Endothelial cell of umbilical vein (primary cell): ENCODE measurements around the gene EGR1. TPM values are rescaled to one million over a fixed set of nuclear protein-coding genes. Genes with fewer than 3 reads are reported as not detected.
A peak's percentile ranks its signal among the peaks of the same experiment; 100 is the strongest.

Experiments used
- BruUV-seq: library from RNA; stranded (reverse); fragments of 400-500 nt; replicated peaks from 2 replicates; lab custom pipeline; 2021; lab: Mats Ljungman, UMichigan
- CTCF ChIA-PET: fragments of 300-600, 350-600 bp; sonication (Branson Sonifier 250); formaldehyde crosslinking; loops from one replicate; lab custom pipeline; 2021; ENCODE audit warnings: antibody characterized with exemption, inconsistent platforms; lab: Charles Lee
- POLR2A ChIA-PET: fragments of 300-600, 350-600 bp; sonication (Branson Sonifier 250); formaldehyde crosslinking; loops from one replicate; lab custom pipeline; 2021; ENCODE audit warnings: antibody characterized with exemption, inconsistent platforms; lab: Charles Lee
- DNase-seq: peaks from one replicate; pipeline ENCODE4 v3.0.0-alpha.2; 2011; ENCODE audit warnings: low read depth, low spot score
- FAIRE-seq: peaks from 2 replicates; lab custom pipeline; 2011; peaks lifted over from hg19 to GRCh38; lab: Jason Lieb, UNC
- H2AFZ ChIP-seq: 2 replicates; pipeline ENCODE4 v1.6.0; 2012; ENCODE audit warnings: low read depth, low read length, control low read depth, inconsistent platforms
- H3K27ac ChIP-seq: 2 replicates; pipeline ENCODE4 v1.5.1; 2011; ENCODE audit warnings: low read depth, mild to moderate bottlenecking, control low read depth, low read length, moderate library complexity; ENCODE audit not compliant: insufficient read depth
- H3K27me3 ChIP-seq, 2 experiments: 2 replicates each; pipeline versions ENCODE4 v1.6.0 to v1.6.1; 2011; ENCODE audit warnings: low read length in 2 of 2, mixed read lengths in 1 of 2; ENCODE audit not compliant: control insufficient read depth in 2 of 2, insufficient read depth in 2 of 2
- H3K36me3 ChIP-seq, 2 experiments: 2 replicates in 1 of 2; 3 replicates in 1 of 2; pipeline ENCODE4 v1.5.1; 2011; ENCODE audit warnings: low read length in 2 of 2, mild to moderate bottlenecking in 1 of 2, moderate library complexity in 1 of 2; ENCODE audit not compliant: control insufficient read depth in 2 of 2, insufficient read depth in 2 of 2; ENCODE audit errors: extremely low read depth in 1 of 2
- H3K4me1 ChIP-seq: 3 replicates; pipeline ENCODE4 v1.5.1; 2011; ENCODE audit warnings: mild to moderate bottlenecking, low read length; ENCODE audit not compliant: control insufficient read depth, insufficient read depth; ENCODE audit errors: extremely low read depth
- H3K4me2 ChIP-seq: 2 replicates; pipeline ENCODE4 v1.6.1; 2011; ENCODE audit warnings: low read length, control low read depth, mixed read lengths; ENCODE audit not compliant: insufficient read depth
- H3K4me3 ChIP-seq, 3 experiments: fragments of 200-600 bp in 1 of 3; sonication (generic), shearing (Covaris generic) in 1 of 3; replicated peaks in 1 of 3; 2 replicates each; pipeline ENCODE4 v1.5.1; 2011 to 2016; ENCODE audit warnings: control low read depth in 3 of 3, low read length in 3 of 3, mild to moderate bottlenecking in 2 of 3, inconsistent platforms in 1 of 3, low read depth in 1 of 3, moderate library complexity in 1 of 3; ENCODE audit not compliant: insufficient read depth in 1 of 3
- H3K79me2 ChIP-seq: 2 replicates; pipeline ENCODE4 v1.6.0; 2012; ENCODE audit warnings: low read length, inconsistent platforms; ENCODE audit not compliant: control insufficient read depth, insufficient read depth
- H3K9ac ChIP-seq: replicated peaks from 2 replicates; pipeline ENCODE3; 2011; ENCODE audit warnings: low read length, control low read depth; ENCODE audit not compliant: insufficient read depth; ENCODE audit errors: extremely low read depth
- H3K9me1 ChIP-seq: replicated peaks from 3 replicates; pipeline ENCODE4 v1.6.0; 2011; ENCODE audit warnings: mild to moderate bottlenecking, low read length; ENCODE audit not compliant: control insufficient read depth, insufficient read depth; ENCODE audit errors: extremely low read depth
- H3K9me3 ChIP-seq: replicated peaks from 2 replicates; pipeline ENCODE4 v1.5.1; 2012; ENCODE audit warnings: low read length, inconsistent platforms; ENCODE audit not compliant: control insufficient read depth, insufficient read depth
- H4K20me1 ChIP-seq: replicated peaks from 2 replicates; pipeline ENCODE3; 2011; ENCODE audit warnings: mild to moderate bottlenecking, low read length; ENCODE audit not compliant: control insufficient read depth, insufficient read depth; ENCODE audit errors: extremely low read depth
- CTCF ChIP-seq, 2 donors: IDR thresholded peaks; 1 replicate in 1 of 2; 2 replicates in 1 of 2; pipeline ENCODE4 v1.5.1; 2011; ENCODE audit warnings: low read length in 2 of 2, mild to moderate bottlenecking in 2 of 2, moderate library complexity in 2 of 2, control low read depth in 1 of 2, inconsistent platforms in 1 of 2, low read depth in 1 of 2; ENCODE audit not compliant: insufficient read depth in 1 of 2; ENCODE audit errors: extremely low read depth in 1 of 2
- EZH2 ChIP-seq: IDR thresholded peaks from 2 replicates; pipeline ENCODE4 v1.6.1; 2012; ENCODE audit warnings: borderline replicate concordance, low read depth, mild to moderate bottlenecking, moderate library complexity, low read length, inconsistent platforms; ENCODE audit not compliant: severe bottlenecking
- FOS ChIP-seq: IDR thresholded peaks from 2 replicates; pipeline ENCODE4 v1.6.1; 2011; ENCODE audit warnings: mild to moderate bottlenecking, low read length, moderate library complexity, borderline replicate concordance; ENCODE audit not compliant: insufficient read depth
- GATA2 ChIP-seq: IDR thresholded peaks from 2 replicates; pipeline ENCODE4 v1.7.0; 2011; ENCODE audit warnings: low read depth, mild to moderate bottlenecking, moderate library complexity, mixed read lengths, low read length; ENCODE audit not compliant: insufficient read length, insufficient read depth
- JUN ChIP-seq: IDR thresholded peaks from 2 replicates; pipeline ENCODE4 v1.6.1; 2011; ENCODE audit warnings: borderline replicate concordance, low read depth; ENCODE audit not compliant: insufficient read length, insufficient read depth
- MAX ChIP-seq: IDR thresholded peaks from 2 replicates; pipeline ENCODE4 v1.6.1; 2011; ENCODE audit not compliant: insufficient read depth, insufficient read length
- MYC ChIP-seq: IDR thresholded peaks from one replicate; pipeline ENCODE4 v1.6.1; 2011; ENCODE audit warnings: mild to moderate bottlenecking, low read depth, low read length
- POLR2A ChIP-seq: IDR thresholded peaks from 2 replicates; pipeline ENCODE4 v1.6.1; 2012; ENCODE audit warnings: low read depth, mild to moderate bottlenecking, control low read depth, low read length
- POLR2AphosphoS5 ChIP-seq: IDR thresholded peaks from 2 replicates; pipeline ENCODE4 v1.6.1; 2012; ENCODE audit warnings: low read depth, mild to moderate bottlenecking, control low read depth, low read length, moderate library complexity; ENCODE audit not compliant: insufficient read depth
- dilution Hi-C: fragments of 300-500 bp; cut with MboI; formaldehyde crosslinking; loops from one replicate; pipeline ENCODE4 v1.15.0; 2019; ENCODE audit warnings: low sequenced_read_pairs; ENCODE audit not compliant: extremely low pct_ligation_motif_present
- intact Hi-C: fragments of 100-400 bp; cut with micrococcal nuclease; formaldehyde crosslinking; loops from one replicate; pipeline ENCODE4 v1.10.0; 2022
- polyA plus RNA-seq, 4 experiments: library from polyadenylated mRNA; depleted of rRNA in 3 of 4; stranded (reverse) in 3 of 4; unstranded in 1 of 4; fragments of >200 nt; gene quantifications; 2 replicates each; pipeline versions ENCODE4 v1.2.1 to v1.2.3, GENCODE V29; 2011 to 2012; ENCODE audit warnings: missing spikeins in 1 of 4
- total RNA-seq: library from RNA; stranded (reverse); gene quantifications from 2 replicates; pipeline ENCODE4 v1.2.3, GENCODE V29; 2021

EGR1 gene
- total and polyA plus RNA-seq, 2 donors (not counting 3 experiments of a cell fraction or from before 2014, with no cell fraction given): 5.5 to 6.5 TPM

- no peak for TF ChIP-seq POLR2AphosphoS5
- TF ChIP-seq EZH2: no peak
- no peak for TF ChIP-seq GATA2
- TF ChIP-seq MAX: no peak
- TF ChIP-seq JUN: no peak
- TF ChIP-seq FOS: no peak
- TF ChIP-seq CTCF (IDR thresholded peaks at IDR 0.05; ENCODE audit: extremely low read depth in 1 of 2, insufficient read depth in 1 of 2, low read depth in 1 of 2, low read length in 2 of 2): no peak
- TF ChIP-seq MYC: no peak
- TF ChIP-seq POLR2A: no peak
- H2AFZ ChIP-seq: peak overlapping the region; percentile 94
- ChIA-PET POLR2A (interaction anchor here (1.8 kb wide), 1 partner anchor 27 kb away, joined by 6 read pairs; the partner anchor contains the start of gene EGR1), CTCF (interaction anchor here (2.3 to 2.5 kb wide), 2 partner anchors 12 to 27 kb away, joined by 16 to 18 read pairs; partner anchors contain the start of gene EGR1)
- no peaks in the 10 kb centered on the region for H3K36me3 ChIP-seq
- FAIRE-seq (peak; percentile 68), DNase-seq (peak; percentile 84)
- H3K4me2 ChIP-seq: peak overlapping the region; percentile 75
- no peak overlapping the region for H3K27ac ChIP-seq
- dilution Hi-C loops (no loop called here), intact Hi-C loops (loop anchor here (1.0 kb wide), 1 partner anchor 27 kb away; the partner anchor contains the start of gene EGR1)
- no TSS peak for BruUV-seq
- H3K27me3 ChIP-seq: peaks cover 11 to 22% of the 10 kb centered on the region in 2 experiments
- H3K9me1 ChIP-seq: no peaks in the 10 kb centered on the region
- H4K20me1 ChIP-seq: no peaks in the 10 kb centered on the region
- peak overlapping the region; percentile 47 for H3K9ac ChIP-seq
- H3K79me2 ChIP-seq: no peaks in the 10 kb centered on the region
- H3K4me3 ChIP-seq: peak overlapping the region; percentile 24 to 53 (median 33)
- H3K4me1 ChIP-seq: peaks cover 9% of the 10 kb centered on the region
- no peaks in the 10 kb centered on the region for H3K9me3 ChIP-seq
Measured at GRCh38 chr5:138491669-138492559, 26.6 kb downstream of the EGR1 start.
